GM19035 (cell line): ENCODE measurements around the gene MYH15.

ENCODE experiments used
- ATAC-seq: cut with Tn5 transposase; IDR thresholded peaks from one replicate; pipeline ENCODE4 v1.9.1; 2021; ENCODE audit not compliant: unreplicated experiment

The MYH15 gene

DNA sequence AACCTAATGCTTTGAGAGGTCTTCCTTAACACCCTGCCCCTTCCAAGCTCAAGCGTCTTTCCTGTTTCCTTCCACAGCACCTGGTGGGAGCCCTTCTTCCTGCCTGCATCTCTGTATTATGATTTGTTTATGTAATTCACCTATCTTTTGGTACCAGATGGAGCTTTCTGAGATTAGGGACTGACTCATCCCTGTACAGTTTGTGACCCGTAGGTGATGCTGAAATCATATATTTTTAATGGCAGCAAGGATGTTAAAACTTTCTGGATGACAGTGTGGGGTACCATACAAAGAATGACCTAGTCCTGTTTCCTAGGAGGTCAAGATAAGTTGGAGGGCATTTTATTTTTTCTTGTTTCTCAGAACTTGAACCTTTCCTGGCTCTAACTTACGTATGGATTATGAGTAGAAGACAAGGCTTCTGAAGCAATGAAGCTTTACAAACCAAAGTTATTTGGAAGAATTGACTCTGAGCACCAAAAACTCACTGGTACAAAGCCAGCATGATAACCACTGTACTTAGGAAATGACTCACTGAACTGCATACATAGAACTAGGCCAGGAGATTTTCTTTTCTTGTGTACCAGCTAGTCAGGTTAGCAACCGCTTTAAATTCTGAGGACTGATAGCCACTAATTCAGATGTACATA, 167.4 kb downstream of the MYH15 start:
- no peak for ATAC-seq

DNA sequence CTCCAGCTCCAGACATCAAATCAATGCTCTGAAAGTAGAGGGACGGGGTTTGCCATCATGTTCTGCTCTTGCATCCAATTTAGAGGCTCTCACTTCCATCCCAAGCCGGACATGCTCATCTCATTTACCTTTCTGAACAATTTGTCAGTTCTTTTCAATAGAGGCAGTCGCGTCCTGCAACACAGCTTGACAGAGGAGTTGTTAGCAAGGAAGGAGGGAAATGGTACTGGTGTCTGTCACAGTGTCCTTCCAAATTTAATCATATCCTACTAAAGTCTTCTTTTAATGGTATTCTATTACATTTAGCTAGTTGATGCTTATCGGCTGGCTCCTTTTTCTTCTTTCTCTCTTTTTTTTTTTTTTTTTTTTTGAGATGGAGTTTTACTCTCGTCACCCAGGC, 168.5 kb downstream of the MYH15 start:
- no peak for ATAC-seq

DNA sequence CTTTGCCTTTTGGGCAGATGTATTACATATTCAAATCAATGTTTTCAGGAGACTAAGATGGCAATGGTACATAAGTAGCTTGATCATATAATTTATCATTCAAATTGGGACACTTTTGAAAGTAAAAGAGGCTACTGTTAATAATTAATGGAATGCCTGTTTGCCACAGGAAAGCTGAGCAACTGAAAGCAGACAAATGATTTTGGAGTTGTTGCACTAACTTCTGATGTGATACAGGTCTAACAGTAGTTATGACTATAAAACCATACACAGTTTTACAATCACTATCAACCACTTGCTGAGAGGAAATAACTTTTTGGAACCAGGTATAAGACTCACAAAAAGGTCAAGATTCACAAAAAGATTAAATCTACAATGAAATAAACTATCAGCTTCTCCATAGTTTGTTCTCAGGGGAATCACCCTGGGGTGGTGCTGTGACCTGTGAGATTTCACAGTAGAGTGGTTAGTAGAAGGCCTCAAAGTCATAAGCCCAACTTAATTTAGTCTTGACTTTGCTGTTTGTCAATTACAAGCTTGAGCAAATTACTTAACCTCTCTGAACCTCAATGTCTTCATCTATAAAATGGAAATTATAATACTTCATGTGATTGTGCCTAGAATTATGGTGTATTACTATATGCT, 171.4 kb downstream of the MYH15 start:
- ATAC-seq: no peak

DNA sequence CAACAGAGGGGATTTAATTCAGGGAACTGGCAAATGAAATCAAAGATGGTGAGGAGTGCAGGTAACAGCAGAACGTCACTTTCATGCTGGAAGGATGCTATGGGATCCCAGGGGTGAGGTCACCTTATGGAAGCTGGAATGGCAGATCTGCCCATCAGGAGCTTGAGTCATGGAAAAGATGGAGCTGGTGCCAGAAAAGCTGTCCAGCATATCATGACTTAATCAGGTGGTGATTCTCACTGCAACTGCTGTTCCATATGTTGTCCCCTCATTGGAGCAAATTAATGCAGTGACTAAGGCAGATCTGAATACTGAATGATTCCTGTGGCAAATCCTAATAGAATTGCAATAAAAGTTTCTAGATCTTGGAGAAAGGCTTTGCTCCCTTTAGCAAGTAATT, 175.7 kb downstream of the MYH15 start:
- ATAC-seq: no peak

DNA sequence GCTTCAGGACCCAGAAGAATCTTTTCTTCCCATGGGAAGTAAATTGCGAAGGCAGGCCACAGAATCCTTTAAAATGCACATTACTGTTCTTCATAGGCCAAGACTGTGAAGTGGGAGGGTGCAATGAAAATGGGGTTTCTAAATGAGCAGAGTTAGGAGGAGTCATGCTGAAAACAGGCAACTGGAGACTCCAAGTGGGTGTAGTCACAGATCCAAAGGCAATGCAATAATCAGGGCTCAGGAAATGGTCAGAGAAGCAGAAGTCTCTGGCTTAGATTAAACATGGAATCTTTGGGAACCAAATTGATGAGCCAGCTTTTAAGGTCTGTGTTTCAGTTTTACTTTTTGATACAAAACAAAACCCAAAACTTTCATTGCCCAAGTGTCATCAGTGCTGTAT, 176.4 kb downstream of the MYH15 start:
- no peak for ATAC-seq

DNA sequence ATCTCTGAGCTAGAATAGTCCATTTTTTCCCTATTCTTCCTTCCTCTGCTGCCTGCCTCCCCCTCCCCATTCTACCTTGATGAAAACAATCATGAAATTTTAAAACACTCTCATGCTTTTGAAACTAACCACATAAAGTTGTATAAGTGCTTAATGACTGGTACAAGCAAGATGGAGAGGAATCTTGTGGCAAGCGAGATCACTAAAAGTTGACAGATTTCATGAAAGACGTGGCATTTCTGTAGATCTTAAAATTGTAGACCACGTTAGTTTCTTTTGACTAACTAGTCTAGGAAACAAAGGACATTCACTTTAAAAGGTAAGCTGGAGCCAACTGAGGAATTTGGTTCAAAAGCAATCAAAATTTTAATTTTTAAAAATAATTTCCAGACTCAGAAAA, 178.6 kb downstream of the MYH15 start:
- ATAC-seq: no peak
